Transverse colon (tissue), 4 donors: ENCODE measurements around the gene MAD2L1BP.

Source experiments
- CTCF ChIP-seq, 5 experiments: fragments of 200-600 bp in 3 of 5; fragments of 450-650 bp in 2 of 5; sonication (generic) in 3 of 5; IDR thresholded peaks; 1 replicate in 2 of 5; 2 replicates in 3 of 5; pipeline ENCODE4 v1.5.1; 2016 to 2017; ENCODE audit warnings: antibody characterized with exemption in 5 of 5, inconsistent platforms in 3 of 5, mild to moderate bottlenecking in 2 of 5, moderate library complexity in 1 of 5
- EP300 ChIP-seq: sonication (generic); formaldehyde crosslinking; IDR thresholded peaks from one replicate; pipeline ENCODE4 v1.6.1; 2017; ENCODE audit warnings: antibody characterized with exemption, low read depth
- POLR2A ChIP-seq: fragments of 450-650 bp; IDR thresholded peaks from one replicate; pipeline ENCODE4 v1.6.1; 2016; ENCODE audit warnings: antibody characterized with exemption, mild to moderate bottlenecking, moderate library complexity
- POLR2AphosphoS5 ChIP-seq, 3 donors: sonication (generic); formaldehyde crosslinking; IDR thresholded peaks; one replicate each; pipeline ENCODE4 v1.6.1; 2016; ENCODE audit warnings: antibody characterized with exemption in 3 of 3

GRCh38 chr6:43667245-43668150 is 31.9 kb downstream of the MAD2L1BP start:
- TF ChIP-seq CTCF (IDR thresholded peaks at IDR 0.05) (peak; percentile 93 to 98 (median 95)), POLR2A (peak; percentile 40), POLR2AphosphoS5 (IDR thresholded peaks at IDR 0.05) (peak in 2 of 3 donors; percentile 34 to 49), EP300 (no peak)
